GM19452 (cell line): Measurements from ENCODE around the gene PRDM11.

Experiments
- ATAC-seq: cut with Tn5 transposase; IDR thresholded peaks from one replicate; pipeline ENCODE4 v1.9.1; 2021; ENCODE audit not compliant: unreplicated experiment

PRDM11 gene

DNA sequence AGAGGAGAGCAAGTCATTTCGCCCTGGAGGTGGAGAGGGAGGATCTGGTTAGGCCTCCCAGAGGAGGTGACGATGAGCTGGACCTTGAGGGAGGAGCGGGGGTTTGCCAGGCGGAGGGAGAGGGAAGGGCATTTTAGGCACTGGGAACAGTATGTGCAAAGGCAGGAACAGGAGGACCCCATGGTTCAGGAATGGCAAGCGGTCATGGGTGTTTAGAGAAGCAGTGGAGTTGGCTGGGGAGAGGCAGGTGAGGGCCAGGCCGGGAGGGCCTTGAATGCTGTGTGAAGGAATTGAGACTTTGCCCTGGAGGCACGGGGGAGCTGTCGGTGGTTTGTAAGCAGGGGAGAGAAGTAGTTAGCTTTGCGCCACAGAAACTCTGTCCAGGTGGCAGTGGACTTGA is 10.3 kb downstream of the PRDM11 start:
- no peak for ATAC-seq

DNA sequence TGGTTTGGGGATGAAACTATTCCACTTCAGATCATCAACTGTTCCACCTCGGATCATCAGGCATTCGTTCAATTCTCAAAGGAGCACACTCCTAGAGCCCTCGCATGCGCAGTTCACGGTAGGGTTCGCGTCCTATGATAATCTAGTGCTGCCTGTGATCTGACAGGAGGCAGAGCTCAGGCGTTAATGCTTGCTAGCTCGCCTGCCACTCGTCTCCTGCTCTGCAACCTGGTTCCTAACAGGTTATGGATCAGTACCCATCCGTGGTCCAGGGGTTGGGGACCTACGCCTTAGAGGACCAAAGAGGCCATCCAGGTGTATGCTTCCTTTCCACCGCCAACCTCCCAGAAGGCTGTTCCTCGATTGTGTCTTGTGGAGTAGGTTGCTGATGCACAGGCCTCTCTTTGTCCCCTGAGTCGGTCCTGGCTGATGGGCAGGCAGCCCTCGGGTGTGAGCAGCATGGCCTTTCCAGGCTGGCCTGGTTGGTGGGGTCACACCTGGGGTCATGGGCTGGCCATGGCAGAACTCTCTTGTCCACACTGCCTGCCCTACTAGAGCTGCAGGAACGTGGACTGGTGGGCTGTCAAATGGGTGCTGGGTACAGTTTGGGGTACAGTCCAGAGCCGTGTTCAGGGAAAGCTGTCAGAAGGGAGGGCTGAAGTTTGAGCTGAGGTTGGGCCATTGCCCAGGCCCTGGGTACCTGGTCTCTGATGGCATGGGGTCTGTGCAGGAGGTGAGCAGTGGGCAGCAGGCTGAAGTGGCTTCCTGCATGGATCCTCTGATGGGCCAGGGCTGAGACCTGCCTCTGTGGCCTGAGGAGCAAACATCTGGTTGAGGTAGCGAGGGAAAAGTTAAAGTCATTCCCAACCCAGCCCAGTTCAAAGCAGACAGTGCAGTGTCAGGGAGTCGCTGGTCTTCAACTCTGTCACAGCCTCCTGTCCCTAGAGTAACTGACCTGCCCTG is 11.1 kb downstream of the PRDM11 start:
- no peak for ATAC-seq

DNA sequence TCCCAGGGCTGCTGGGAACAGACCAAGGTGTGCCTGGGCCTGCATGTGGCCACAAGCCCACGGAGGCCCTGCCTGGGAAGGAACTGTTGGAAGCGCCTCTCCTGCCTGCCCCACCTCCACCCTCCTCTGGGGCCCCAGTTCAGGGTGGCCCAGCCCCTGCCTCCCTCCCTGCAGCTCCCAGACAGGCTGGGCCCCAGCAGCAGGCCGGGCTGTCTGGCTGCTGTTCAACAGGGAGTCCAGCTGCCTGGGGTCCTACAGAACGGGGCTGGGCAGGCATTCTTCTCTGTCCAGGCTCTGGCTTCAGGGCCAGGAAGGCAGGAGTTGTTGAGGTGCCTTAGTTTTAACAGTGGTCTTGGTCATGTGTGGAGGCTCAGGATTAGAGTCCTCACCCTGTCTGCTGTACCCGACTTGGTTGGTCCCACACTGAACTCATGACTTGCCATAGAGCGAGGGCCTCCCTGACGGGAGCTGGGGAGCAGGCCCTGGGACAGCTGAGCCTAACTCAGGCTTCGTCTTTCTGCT is 11.8 kb downstream of the PRDM11 start:
- no peak for ATAC-seq

DNA sequence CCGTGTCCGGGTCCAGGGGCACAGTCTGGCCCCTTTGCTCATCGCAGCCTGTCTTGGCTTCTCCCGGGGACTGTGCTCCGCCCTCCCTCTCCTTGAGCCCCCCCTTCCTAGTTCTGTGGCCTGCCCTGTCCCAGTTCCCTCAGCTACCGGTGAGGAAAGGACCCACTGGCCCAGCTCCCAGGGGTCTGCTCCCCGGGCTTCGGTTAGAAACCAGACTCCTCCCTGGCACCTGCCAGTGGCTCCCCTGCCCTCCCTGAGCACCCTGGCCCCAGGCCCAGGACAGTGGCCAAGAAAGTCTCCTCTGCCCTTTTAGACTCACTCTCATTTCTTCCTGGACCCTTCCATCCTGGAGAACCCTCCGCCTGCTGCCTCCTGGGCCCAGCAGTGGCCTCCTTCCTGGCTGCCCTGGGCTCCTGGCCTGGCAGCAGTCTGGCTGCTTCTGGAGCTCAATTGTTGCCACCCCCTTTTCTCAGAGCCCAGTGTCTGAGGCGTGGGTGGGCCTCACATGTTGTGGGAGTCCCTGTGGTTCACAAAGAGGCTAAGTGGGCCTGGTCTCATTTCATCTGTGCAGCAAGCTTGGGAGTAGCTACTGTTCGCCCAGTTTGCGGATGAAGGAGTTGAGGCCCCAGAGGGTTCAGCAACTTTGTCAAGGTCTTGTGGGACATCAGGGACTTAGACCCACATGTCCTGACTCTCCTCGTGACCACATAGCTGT is 12.6 kb downstream of the PRDM11 start:
- no peak for ATAC-seq

GRCh38 chr11:45159781-45160365 is 13.4 kb downstream of the PRDM11 start:
- ATAC-seq = no peak

DNA sequence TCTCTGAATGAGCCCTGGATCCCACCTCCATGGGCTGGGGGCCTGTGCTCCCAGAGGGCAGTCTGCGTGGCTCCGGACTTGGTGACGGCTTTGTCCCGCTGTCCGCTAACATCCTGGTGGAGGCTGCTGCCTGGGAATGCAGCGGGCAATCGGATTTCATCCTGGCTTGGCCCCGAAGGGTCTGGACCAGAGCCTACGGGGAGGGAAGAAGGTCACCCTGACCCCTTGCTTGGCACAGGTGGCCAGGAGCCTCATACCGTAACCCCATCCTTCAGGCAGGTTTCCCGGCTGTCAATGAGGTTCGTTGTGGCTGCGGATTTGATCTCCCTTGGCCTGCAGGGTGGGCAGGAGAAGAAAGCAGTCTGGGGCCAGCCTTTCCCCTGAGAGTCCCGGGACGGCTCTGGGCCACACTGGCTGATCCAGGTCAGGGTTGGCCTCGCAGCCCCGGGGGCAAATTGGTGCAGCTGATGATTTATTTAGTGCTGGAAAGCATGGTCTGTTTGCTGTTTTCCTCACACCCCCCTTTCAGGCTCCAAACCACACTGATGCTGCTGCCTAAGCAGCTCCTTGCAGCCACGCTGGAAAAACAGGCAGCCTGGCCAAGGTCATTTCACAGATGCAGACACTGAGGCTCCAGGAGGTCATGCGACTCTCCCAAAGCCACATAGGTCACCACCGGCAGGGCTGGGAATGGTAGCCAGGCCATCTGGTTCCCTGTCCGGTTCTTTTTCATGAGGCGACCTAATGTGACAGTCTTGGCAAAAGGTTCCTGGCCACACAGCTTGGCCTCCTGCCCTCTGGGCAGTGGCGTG is 15.0 kb downstream of the PRDM11 start:
- ATAC-seq = no peak

DNA sequence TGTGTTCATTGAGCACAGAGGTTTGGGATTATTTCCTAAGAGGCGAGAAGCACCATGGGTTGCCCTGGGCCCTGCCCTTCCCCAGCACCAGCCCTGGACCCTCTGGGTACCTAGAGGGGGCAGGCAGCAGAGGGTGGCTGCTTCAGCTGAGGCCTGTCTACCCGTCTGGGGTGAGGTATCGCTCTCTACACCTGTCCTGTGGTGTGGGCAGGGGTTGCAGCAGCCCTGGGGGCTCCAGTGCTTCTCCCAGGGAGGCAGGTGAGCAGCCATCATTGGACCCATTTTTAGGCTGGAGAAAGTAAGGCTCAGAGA is 15.6 kb downstream of the PRDM11 start:
- no peak for ATAC-seq

- no peak for ATAC-seq
These were observed 16.8 kb downstream of the PRDM11 start for GRCh38 chr11:45162916-45163879.

DNA sequence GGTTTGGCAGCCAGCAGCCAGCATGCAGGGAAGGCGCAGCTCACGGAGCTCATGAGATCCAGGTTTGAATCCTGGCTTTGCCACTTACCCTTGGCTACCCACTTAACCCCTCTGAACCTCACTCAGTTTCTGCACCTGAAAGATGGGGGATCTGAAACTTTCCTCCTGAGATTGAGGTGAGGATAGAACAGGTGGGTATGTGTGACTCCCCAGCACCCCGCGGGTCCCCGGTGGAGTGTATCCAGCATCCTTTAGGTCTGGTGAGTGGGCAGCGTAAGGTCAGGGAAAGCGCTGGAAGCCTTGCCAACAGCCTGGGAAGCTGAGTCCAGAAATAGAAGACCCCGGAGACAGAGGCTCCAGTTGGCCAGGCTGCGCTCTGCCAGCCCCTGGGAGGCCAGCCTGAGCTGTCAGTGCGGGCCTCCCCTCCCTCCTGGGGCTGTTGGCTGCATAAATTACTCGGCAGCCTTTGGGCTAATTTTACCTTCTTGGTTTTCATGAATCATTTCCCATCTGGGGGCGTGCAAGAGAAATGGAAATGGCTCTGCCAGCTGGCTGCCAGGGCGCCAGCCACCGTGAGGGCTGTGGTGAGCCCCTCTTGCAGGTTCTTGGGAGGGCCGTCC is 17.6 kb downstream of the PRDM11 start:
- ATAC-seq = no peak

GRCh38 chr11:45165386-45165785 is 18.9 kb downstream of the PRDM11 start:
- ATAC-seq = no peak

- ATAC-seq = no peak
These were observed 19.6 kb downstream of the PRDM11 start for GRCh38 chr11:45165806-45166603.

GRCh38 chr11:45166604-45166897 is 20.1 kb downstream of the PRDM11 start:
- ATAC-seq = no peak

- no peak for ATAC-seq
These were observed 20.8 kb downstream of the PRDM11 start for GRCh38 chr11:45167283-45167682.

- no peak for ATAC-seq
These were observed 22.1 kb downstream of the PRDM11 start for GRCh38 chr11:45168366-45169130.

GRCh38 chr11:45169310-45170072 is 23.1 kb downstream of the PRDM11 start:
- ATAC-seq = no peak

DNA sequence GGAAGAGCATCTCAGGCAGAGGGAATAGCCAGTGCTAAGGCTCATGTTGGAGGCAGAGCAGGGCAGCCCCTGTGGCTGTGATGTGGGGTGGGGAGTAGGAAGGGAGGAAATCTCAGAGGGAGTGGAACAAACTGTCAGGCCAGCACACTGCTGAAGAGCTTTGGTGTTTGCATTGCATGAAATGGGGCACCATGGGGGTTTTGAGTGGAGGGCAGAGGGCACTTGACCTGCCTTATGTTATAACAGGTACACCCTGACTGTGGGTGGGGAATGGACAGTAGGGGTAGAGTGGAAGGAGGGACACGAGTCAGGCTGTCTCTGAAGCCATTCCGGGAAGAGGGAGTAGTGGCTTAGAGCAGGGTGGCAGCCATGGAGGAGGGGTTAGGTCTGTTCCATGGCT is 24.0 kb downstream of the PRDM11 start:
- no peak for ATAC-seq

DNA sequence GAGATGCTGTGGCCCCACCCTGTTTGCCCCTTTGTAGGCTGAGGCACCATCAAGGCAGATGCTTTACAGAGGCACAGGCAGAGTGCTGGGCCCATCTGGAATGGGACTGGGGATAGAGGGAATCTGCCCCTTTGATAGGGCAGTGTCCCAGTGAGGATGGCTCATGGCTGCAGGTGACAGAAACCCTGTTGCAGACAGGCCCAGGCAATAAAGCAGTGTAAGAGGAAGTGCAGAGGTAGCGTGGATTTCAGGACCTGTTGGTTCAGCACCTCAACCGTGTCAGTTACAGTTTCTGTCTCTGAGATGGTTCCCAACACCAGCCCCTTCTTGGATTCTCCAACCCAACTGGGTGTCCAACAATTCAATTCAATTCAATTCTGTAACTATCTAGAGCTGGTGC is 25.1 kb downstream of the PRDM11 start:
- no peak for ATAC-seq
